ENCODE data around the gene DSG3.

- no peak for TF ChIP-seq CTCF (IDR thresholded peaks at IDR 0.05; ENCODE audit: low read depth, low read length, poor library complexity, severe bottlenecking)
- TF ChIP-seq EZH2phosphoT487 (IDR thresholded peaks at IDR 0.05; ENCODE audit: borderline replicate concordance, low read length): no peak
Observed at GRCh38 chr18:31409276-31409675, 38.3 kb upstream of the DSG3 start.
